SU-DHL-6 (cell line): ENCODE results near the gene LIPT2.
"Not testable (repeated sequence)": the region's sequence is repeated elsewhere in the genome, so short reads cannot be mapped to it uniquely, and the experiment has no call there.

Experiments
- H2AFZ ChIP-seq: fragments of 200-600 bp; sonication (generic); 2 replicates; pipeline ENCODE4 v1.6.1; 2014; ENCODE audit warnings: low read depth, mild to moderate bottlenecking, moderate library complexity, mixed read lengths, antibody characterized with exemption, low read length; ENCODE audit not compliant: severe bottlenecking
- H3F3A ChIP-seq: fragments of 200-600 bp; shearing (Covaris generic); 2 replicates; pipeline ENCODE4 v1.6.0; 2016; ENCODE audit warnings: antibody characterized with exemption, mild to moderate bottlenecking; ENCODE audit not compliant: insufficient read depth
- H3K27ac ChIP-seq: fragments of 200-600 bp; sonication (generic); 2 replicates; pipeline ENCODE4 v1.5.1; 2016; ENCODE audit warnings: low read depth, mild to moderate bottlenecking, low read length, moderate library complexity, mixed read lengths
- H3K27me3 ChIP-seq: fragments of 200-600 bp; sonication (generic), shearing (Covaris generic); 2 replicates; pipeline ENCODE4 v1.6.0; 2014; ENCODE audit warnings: mild to moderate bottlenecking, low read length
- H3K36me3 ChIP-seq: fragments of 200-600 bp; sonication (generic); 2 replicates; pipeline ENCODE4 v1.6.1; 2014; ENCODE audit warnings: mild to moderate bottlenecking, low read length, mixed read lengths
- H3K4me2 ChIP-seq: fragments of 300-600, 200-600 bp; shearing (Covaris generic), sonication (generic); 2 replicates; pipeline ENCODE4 v1.6.0; 2014; ENCODE audit warnings: low read length, low read depth, mild to moderate bottlenecking; ENCODE audit not compliant: poor library complexity, severe bottlenecking
- H3K4me3 ChIP-seq: fragments of 200-600 bp; sonication (generic); 2 replicates; pipeline ENCODE4 v1.5.1; 2014; ENCODE audit warnings: antibody characterized with exemption, low read length, mild to moderate bottlenecking, mixed read lengths; ENCODE audit not compliant: insufficient read depth, poor library complexity, severe bottlenecking
- H3K79me2 ChIP-seq: fragments of 200-600 bp; sonication (generic); 2 replicates; pipeline ENCODE4 v1.6.1; 2014; ENCODE audit warnings: mild to moderate bottlenecking, low read length, moderate library complexity; ENCODE audit not compliant: insufficient read depth
- H3K9ac ChIP-seq: fragments of 200-600 bp; sonication (generic); 2 replicates; pipeline ENCODE4 v1.7.0; 2014; ENCODE audit warnings: mild to moderate bottlenecking, low read length
- H3K9me2 ChIP-seq: fragments of 200-600 bp; sonication (generic); replicated peaks from 2 replicates; pipeline ENCODE4 v1.6.1; 2014; ENCODE audit warnings: low read length; ENCODE audit not compliant: insufficient read depth
- H3K9me3 ChIP-seq: fragments of 200-600 bp; sonication (generic); 2 replicates; pipeline ENCODE4 v1.6.1; 2014; ENCODE audit warnings: low read length, mixed read lengths; ENCODE audit not compliant: insufficient read depth
- H4K20me1 ChIP-seq: fragments of 200-600 bp; sonication (generic); 2 replicates; pipeline ENCODE4 v1.6.1; 2014; ENCODE audit warnings: low read depth, mild to moderate bottlenecking, antibody characterized with exemption, low read length, moderate library complexity, mixed read lengths
- EZH2phosphoT487 ChIP-seq: fragments of 200-600 bp; sonication (generic), shearing (Covaris generic); conservative IDR thresholded peaks from 2 replicates; pipeline ENCODE4 v1.6.1; 2018; ENCODE audit warnings: mild to moderate bottlenecking, antibody characterized with exemption, low read length, moderate library complexity, mixed read lengths
- TF ChIP-seq, protein P1 (sequence below): fragments of 200-600 bp; sonication (generic); IDR thresholded peaks from one replicate; pipeline ENCODE4 v1.5.1; 2017; ENCODE audit warnings: antibody characterized with exemption, mild to moderate bottlenecking, low read length, moderate library complexity; ENCODE audit not compliant: insufficient read depth, poor library complexity, severe bottlenecking

Gene LIPT2

GRCh38 chr11:74520927-74521665, 27.6 kb upstream of the LIPT2 start:
- no peak for TF ChIP-seq EZH2phosphoT487
- TF ChIP-seq, protein P1, sequence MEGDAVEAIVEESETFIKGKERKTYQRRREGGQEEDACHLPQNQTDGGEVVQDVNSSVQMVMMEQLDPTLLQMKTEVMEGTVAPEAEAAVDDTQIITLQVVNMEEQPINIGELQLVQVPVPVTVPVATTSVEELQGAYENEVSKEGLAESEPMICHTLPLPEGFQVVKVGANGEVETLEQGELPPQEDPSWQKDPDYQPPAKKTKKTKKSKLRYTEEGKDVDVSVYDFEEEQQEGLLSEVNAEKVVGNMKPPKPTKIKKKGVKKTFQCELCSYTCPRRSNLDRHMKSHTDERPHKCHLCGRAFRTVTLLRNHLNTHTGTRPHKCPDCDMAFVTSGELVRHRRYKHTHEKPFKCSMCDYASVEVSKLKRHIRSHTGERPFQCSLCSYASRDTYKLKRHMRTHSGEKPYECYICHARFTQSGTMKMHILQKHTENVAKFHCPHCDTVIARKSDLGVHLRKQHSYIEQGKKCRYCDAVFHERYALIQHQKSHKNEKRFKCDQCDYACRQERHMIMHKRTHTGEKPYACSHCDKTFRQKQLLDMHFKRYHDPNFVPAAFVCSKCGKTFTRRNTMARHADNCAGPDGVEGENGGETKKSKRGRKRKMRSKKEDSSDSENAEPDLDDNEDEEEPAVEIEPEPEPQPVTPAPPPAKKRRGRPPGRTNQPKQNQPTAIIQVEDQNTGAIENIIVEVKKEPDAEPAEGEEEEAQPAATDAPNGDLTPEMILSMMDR, result no peak
- Histone ChIP-seq H3K36me3 (no peaks in the 10 kb centered on the region), H3K79me2 (no peaks in the 10 kb centered on the region), H3K27ac (no peak overlapping the region), H4K20me1 (no peaks in the 10 kb centered on the region), H3K9me2 (no peaks in the 10 kb centered on the region), H3K4me3 (no peak overlapping the region), H3K9ac (no peak overlapping the region), H3K27me3 (no peaks in the 10 kb centered on the region), H2AFZ (no peak overlapping the region), H3F3A (no peaks in the 10 kb centered on the region), H3K4me2 (no peak overlapping the region), H3K9me3 (no peaks in the 10 kb centered on the region)

DNA sequence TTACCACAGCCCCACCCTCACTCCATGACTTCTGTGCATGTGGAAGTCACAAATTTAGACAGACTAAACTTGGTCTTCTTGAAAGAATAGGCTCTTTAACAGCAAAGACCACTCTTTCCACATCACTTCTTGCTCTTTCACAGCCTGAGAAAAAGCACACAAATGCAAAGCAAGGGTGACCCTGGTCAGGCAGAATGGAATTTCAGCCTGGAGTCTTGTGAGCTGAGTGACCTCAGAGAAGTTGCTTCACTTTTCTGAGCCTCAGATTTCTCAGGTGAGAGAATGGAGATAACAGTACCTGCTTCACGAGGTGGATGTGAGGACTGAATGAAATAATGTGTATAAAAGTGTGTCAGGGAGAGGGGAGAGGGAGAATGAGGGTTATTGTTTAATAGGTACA, 26.8 kb upstream of the LIPT2 start:
- Histone ChIP-seq H3K4me2 (no peak overlapping the region), H3K9ac (no peak overlapping the region), H3F3A (no peaks in the 10 kb centered on the region), H3K9me3 (no peaks in the 10 kb centered on the region), H3K36me3 (no peaks in the 10 kb centered on the region), H4K20me1 (no peaks in the 10 kb centered on the region), H3K27ac (no peak overlapping the region), H3K9me2 (no peaks in the 10 kb centered on the region), H3K4me3 (no peak overlapping the region), H2AFZ (no peak overlapping the region), H3K79me2 (no peaks in the 10 kb centered on the region), H3K27me3 (no peaks in the 10 kb centered on the region)
- no peak for TF ChIP-seq EZH2phosphoT487
- TF ChIP-seq, protein P1, result no peak

DNA sequence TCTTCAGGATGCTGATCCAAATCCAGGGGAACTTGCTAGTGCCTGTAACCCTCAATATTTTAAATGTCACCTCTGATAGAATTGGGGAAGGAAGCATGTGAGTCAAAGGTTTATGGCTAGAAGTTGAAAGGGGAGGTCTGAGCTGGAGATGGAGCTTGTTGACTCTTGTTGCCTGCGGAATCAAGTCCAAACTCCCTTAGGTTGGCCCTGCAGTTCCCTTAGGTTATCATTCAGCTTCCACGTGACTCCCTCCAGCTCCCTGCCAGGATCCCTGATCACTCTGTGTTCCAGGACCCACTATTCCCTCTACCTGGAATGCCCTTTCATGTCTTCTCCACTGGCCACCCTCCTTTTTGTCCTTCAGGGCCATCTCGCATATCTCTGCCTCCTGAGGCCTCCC, 26.2 kb upstream of the LIPT2 start:
- no peak overlapping the region for H3K4me3 ChIP-seq
- no peaks in the 10 kb centered on the region for H3F3A ChIP-seq
- no peak overlapping the region for H3K9ac ChIP-seq
- H3K36me3 ChIP-seq, result no peaks in the 10 kb centered on the region
- TF ChIP-seq, protein P1, result no peak
- no peak for TF ChIP-seq EZH2phosphoT487
- no peaks in the 10 kb centered on the region for H3K79me2 ChIP-seq
- no peaks in the 10 kb centered on the region for H3K9me3 ChIP-seq
- no peaks in the 10 kb centered on the region for H3K9me2 ChIP-seq
- no peaks in the 10 kb centered on the region for H3K27me3 ChIP-seq
- no peak overlapping the region for H3K4me2 ChIP-seq
- H4K20me1 ChIP-seq, result no peaks in the 10 kb centered on the region
- no peak overlapping the region for H2AFZ ChIP-seq
- H3K27ac ChIP-seq, result no peak overlapping the region

GRCh38 chr11:74517592-74517991, 24.1 kb upstream of the LIPT2 start:
- H3K4me2 ChIP-seq, H3K9ac ChIP-seq, H3K27me3 ChIP-seq, H4K20me1 ChIP-seq, H3K9me3 ChIP-seq, H3F3A ChIP-seq, H3K27ac ChIP-seq, H3K4me3 ChIP-seq, H3K9me2 ChIP-seq, H2AFZ ChIP-seq, H3K79me2 ChIP-seq, H3K36me3 ChIP-seq: not testable (repeated sequence)
